ENCODE data around the gene LRMDA.

Gene LRMDA

GRCh38 chr10:75705426-75705825, 274.0 kb downstream of the LRMDA start:
- no peak for DNase-seq (ENCODE audit: low read depth)
- no peak overlapping the region for H3K4me3 ChIP-seq (ENCODE audit: low read depth, low read length)

GRCh38 chr10:75707080-75707840, 275.8 kb downstream of the LRMDA start:
- H3K4me3 ChIP-seq (ENCODE audit: low read depth, low read length) = no peak overlapping the region
- no peak for DNase-seq (ENCODE audit: low read depth)

GRCh38 chr10:75708060-75708459, 276.6 kb downstream of the LRMDA start:
- DNase-seq (ENCODE audit: low read depth) = no peak
- no peak overlapping the region for H3K4me3 ChIP-seq (ENCODE audit: low read depth, low read length)

GRCh38 chr10:75709245-75709644, 277.8 kb downstream of the LRMDA start:
- H3K4me3 ChIP-seq (ENCODE audit: low read depth, low read length) = no peak overlapping the region
- no peak for DNase-seq (ENCODE audit: low read depth)

- no peak for DNase-seq (ENCODE audit: low read depth)
- H3K4me3 ChIP-seq (ENCODE audit: low read depth, low read length) = no peak overlapping the region
These were observed 278.4 kb downstream of the LRMDA start for GRCh38 chr10:75709811-75710210.

- no peak overlapping the region for H3K4me3 ChIP-seq (ENCODE audit: low read depth, low read length)
- DNase-seq (ENCODE audit: low read depth) = no peak
These were observed 280.9 kb downstream of the LRMDA start for GRCh38 chr10:75712242-75712880.

- no peak overlapping the region for H3K4me3 ChIP-seq (ENCODE audit: low read depth, low read length)
- DNase-seq (ENCODE audit: low read depth) = no peak
These were observed 285.1 kb downstream of the LRMDA start for GRCh38 chr10:75716506-75716905.

GRCh38 chr10:75717126-75717916, 285.9 kb downstream of the LRMDA start:
- no peak overlapping the region for H3K4me3 ChIP-seq (ENCODE audit: low read depth, low read length)
- DNase-seq (ENCODE audit: low read depth) = no peak

- DNase-seq (ENCODE audit: low read depth) = no peak
- no peak overlapping the region for H3K4me3 ChIP-seq (ENCODE audit: low read depth, low read length)
These were observed 287.6 kb downstream of the LRMDA start for GRCh38 chr10:75718991-75719390.

GRCh38 chr10:75720157-75720556, 288.7 kb downstream of the LRMDA start:
- H3K4me3 ChIP-seq (ENCODE audit: low read depth, low read length) = no peak overlapping the region

GRCh38 chr10:75722020-75722419, 290.6 kb downstream of the LRMDA start:
- H3K4me3 ChIP-seq (ENCODE audit: low read depth, low read length) = no peak overlapping the region
- no peak for DNase-seq (ENCODE audit: low read depth)

More at GRCh38 chr10:75720157-75720556, 288.7 kb downstream of the LRMDA start:
- no peak for DNase-seq (ENCODE audit: low read depth)

- no peak overlapping the region for H3K4me3 ChIP-seq (ENCODE audit: low read depth, low read length)
- no peak for DNase-seq (ENCODE audit: low read depth)
These were observed 291.2 kb downstream of the LRMDA start for GRCh38 chr10:75722609-75723008.

- H3K4me3 ChIP-seq (ENCODE audit: low read depth, low read length) = no peak overlapping the region
- DNase-seq (ENCODE audit: low read depth) = no peak
These were observed 292.0 kb downstream of the LRMDA start for GRCh38 chr10:75723319-75723980.

- DNase-seq (ENCODE audit: low read depth) = no peak
- H3K4me3 ChIP-seq (ENCODE audit: low read depth, low read length) = no peak overlapping the region
These were observed 292.6 kb downstream of the LRMDA start for GRCh38 chr10:75724047-75724446.

GRCh38 chr10:75726522-75727483, 295.4 kb downstream of the LRMDA start:
- no peak for DNase-seq (ENCODE audit: low read depth)
- H3K4me3 ChIP-seq (ENCODE audit: low read depth, low read length) = no peak overlapping the region

- DNase-seq (ENCODE audit: low read depth) = no peak
- no peak overlapping the region for H3K4me3 ChIP-seq (ENCODE audit: low read depth, low read length)
These were observed 299.4 kb downstream of the LRMDA start for GRCh38 chr10:75730847-75731246.

GRCh38 chr10:75733135-75733890, 301.9 kb downstream of the LRMDA start:
- DNase-seq (ENCODE audit: low read depth) = no peak
- no peak overlapping the region for H3K4me3 ChIP-seq (ENCODE audit: low read depth, low read length)

GRCh38 chr10:75736151-75736640, 304.8 kb downstream of the LRMDA start:
- no peak overlapping the region for H3K4me3 ChIP-seq (ENCODE audit: low read depth, low read length)

More at GRCh38 chr10:75736151-75736640, 304.8 kb downstream of the LRMDA start:
- DNase-seq (ENCODE audit: low read depth) = no peak

Measured in skeletal muscle cell (primary cell).